Karpas-422 (cell line): ENCODE results near the gene HOXD3. TPM values are rescaled to one million over a fixed set of nuclear protein-coding genes. Genes with fewer than 3 reads are reported as not detected.

ENCODE experiments used
- DNase-seq: peaks from one replicate; pipeline ENCODE4 v3.0.0-alpha.2; 2015
- H2AFZ ChIP-seq: fragments of 200-600 bp; sonication (generic); 2 replicates; pipeline ENCODE4 v1.6.1; 2014; ENCODE audit warnings: antibody characterized with exemption, low read length, mixed read lengths
- H3K27ac ChIP-seq: fragments of 200-600 bp; sonication (generic); 2 replicates; pipeline ENCODE4 v1.5.1; 2014; ENCODE audit warnings: mild to moderate bottlenecking, low read length, moderate library complexity
- H3K27me3 ChIP-seq: fragments of 200-600 bp; sonication (generic); 2 replicates; pipeline ENCODE4 v1.6.1; 2014; ENCODE audit warnings: low read length, mixed read lengths
- H3K36me3 ChIP-seq: fragments of 200-600 bp; sonication (generic); 2 replicates; pipeline ENCODE4 v1.6.1; 2014; ENCODE audit warnings: low read length, mixed read lengths; ENCODE audit not compliant: insufficient read depth
- H3K4me1 ChIP-seq: fragments of 200-600 bp; sonication (generic); 2 replicates; pipeline ENCODE4 v1.6.1; 2014; ENCODE audit warnings: mild to moderate bottlenecking, low read length, mixed read lengths
- H3K4me2 ChIP-seq: fragments of 200-600 bp; sonication (generic); 2 replicates; pipeline ENCODE4 v1.6.1; 2014; ENCODE audit warnings: low read length, low read depth, mild to moderate bottlenecking; ENCODE audit not compliant: poor library complexity, severe bottlenecking
- H3K4me3 ChIP-seq: fragments of 200-600 bp; sonication (generic); 2 replicates; pipeline ENCODE4 v1.5.1; 2014; ENCODE audit warnings: mild to moderate bottlenecking, antibody characterized with exemption, low read length, mixed read lengths
- H3K79me2 ChIP-seq: fragments of 200-600 bp; sonication (generic); 2 replicates; pipeline ENCODE4 v1.6.1; 2014; ENCODE audit warnings: mild to moderate bottlenecking, low read length, mixed read lengths
- H3K9ac ChIP-seq: fragments of 200-600 bp; sonication (generic); 2 replicates; pipeline ENCODE4 v1.6.0; 2014; ENCODE audit warnings: low read length
- H3K9me2 ChIP-seq: fragments of 200-600 bp; sonication (generic), shearing (Covaris generic); replicated peaks from 2 replicates; pipeline ENCODE4 v1.6.0; 2014; ENCODE audit warnings: mild to moderate bottlenecking, low read length, moderate library complexity; ENCODE audit not compliant: insufficient read depth
- H3K9me3 ChIP-seq: fragments of 300-700, 200-600 bp; sonication (generic); 2 replicates; pipeline ENCODE4 v1.6.1; 2014; ENCODE audit warnings: low read length, mixed read lengths
- H4K20me1 ChIP-seq: fragments of 200-600 bp; sonication (generic); 2 replicates; pipeline ENCODE4 v1.6.1; 2014; ENCODE audit warnings: mild to moderate bottlenecking, antibody characterized with exemption, low read length, low read depth; ENCODE audit not compliant: insufficient read depth
- total RNA-seq: library from RNA; depleted of rRNA; stranded (reverse); fragments of >200 nt; shearing (Covaris generic); gene quantifications from 2 replicates; pipeline ENCODE4 v1.2.3, GENCODE V29; 2014; ENCODE audit warnings: low replicate concordance

Gene HOXD3
- total RNA-seq, 1 experiment from 2014 or later, result not detected

GRCh38 chr2:176112375-176113302 lies 44.5 kb upstream of the HOXD3 start:
- H3K79me2 ChIP-seq, result no peaks in the 10 kb centered on the region
- no peaks in the 10 kb centered on the region for H3K9me3 ChIP-seq
- H3K9me2 ChIP-seq, result no peaks in the 10 kb centered on the region
- H3K36me3 ChIP-seq, result no peaks in the 10 kb centered on the region
- H3K27me3 ChIP-seq, result no peaks in the 10 kb centered on the region
- H2AFZ ChIP-seq, result no peak overlapping the region
- H3K4me1 ChIP-seq, result peaks cover 10% of the 10 kb centered on the region
- H4K20me1 ChIP-seq, result no peaks in the 10 kb centered on the region
- no peak for DNase-seq
- no peak overlapping the region for H3K27ac ChIP-seq
- no peak overlapping the region for H3K4me3 ChIP-seq
- no peak overlapping the region for H3K4me2 ChIP-seq
- no peak overlapping the region for H3K9ac ChIP-seq

- no peak overlapping the region for H3K4me2 ChIP-seq
- no peak overlapping the region for H3K27ac ChIP-seq
- no peaks in the 10 kb centered on the region for H3K9me3 ChIP-seq
- no peak overlapping the region for H3K9ac ChIP-seq
- no peaks in the 10 kb centered on the region for H4K20me1 ChIP-seq
- no peak overlapping the region for H2AFZ ChIP-seq
- no peaks in the 10 kb centered on the region for H3K27me3 ChIP-seq
- H3K9me2 ChIP-seq, result no peaks in the 10 kb centered on the region
- H3K4me1 ChIP-seq, result peaks cover 10% of the 10 kb centered on the region
- no peaks in the 10 kb centered on the region for H3K36me3 ChIP-seq
- no peak overlapping the region for H3K4me3 ChIP-seq
- no peaks in the 10 kb centered on the region for H3K79me2 ChIP-seq
- no peak for DNase-seq
Measured at GRCh38 chr2:176114120-176114929, 42.8 kb upstream of the HOXD3 start.

- no peak for DNase-seq
- H3K4me3 ChIP-seq, result no peak overlapping the region
- H3K4me2 ChIP-seq, result no peak overlapping the region
- no peak overlapping the region for H3K9ac ChIP-seq
- no peaks in the 10 kb centered on the region for H3K79me2 ChIP-seq
- no peaks in the 10 kb centered on the region for H3K9me2 ChIP-seq
- H3K36me3 ChIP-seq, result no peaks in the 10 kb centered on the region
- no peaks in the 10 kb centered on the region for H3K9me3 ChIP-seq
- H3K27ac ChIP-seq, result no peak overlapping the region
- H2AFZ ChIP-seq, result no peak overlapping the region
- H3K4me1 ChIP-seq, result peaks cover 10% of the 10 kb centered on the region
- H3K27me3 ChIP-seq, result no peaks in the 10 kb centered on the region
- no peaks in the 10 kb centered on the region for H4K20me1 ChIP-seq
Measured at GRCh38 chr2:176114930-176115625, 42.0 kb upstream of the HOXD3 start.

- no peak within 1 kb of the TSS for H3K9ac ChIP-seq
- no peaks in the 10 kb centered on the region for H3K27me3 ChIP-seq
- DNase-seq, result no peak
- H3K79me2 ChIP-seq, result no peaks in the 10 kb centered on the region
- H4K20me1 ChIP-seq, result no peaks in the 10 kb centered on the region
- H3K4me2 ChIP-seq, result no peak within 1 kb of the TSS
- peaks cover 4% of the 10 kb centered on the region for H3K4me1 ChIP-seq
- H3K4me3 ChIP-seq, result no peak within 1 kb of the TSS
- H2AFZ ChIP-seq, result no peak within 1 kb of the TSS
- no peaks in the 10 kb centered on the region for H3K9me2 ChIP-seq
- H3K36me3 ChIP-seq, result no peaks in the 10 kb centered on the region
- no peak within 1 kb of the TSS for H3K27ac ChIP-seq
- no peaks in the 10 kb centered on the region for H3K9me3 ChIP-seq
Measured at GRCh38 chr2:176115883-176116813, 41.0 kb upstream of the HOXD3 start, which contains the start of gene HOXD10. HOXD10 (plus strand) TSS chr2:176116778; CDS start chr2:176116834, 56 bp downstream.

- Histone ChIP-seq H3K27me3 (no peaks in the 10 kb centered on the region), H4K20me1 (no peaks in the 10 kb centered on the region), H3K4me1 (no peaks in the 10 kb centered on the region), H3K4me2 (no peak overlapping the region), H3K79me2 (no peaks in the 10 kb centered on the region), H3K9me2 (no peaks in the 10 kb centered on the region), H3K27ac (no peak overlapping the region), H3K36me3 (no peaks in the 10 kb centered on the region), H2AFZ (no peak overlapping the region), H3K9ac (no peak overlapping the region), H3K9me3 (no peaks in the 10 kb centered on the region), H3K4me3 (no peak overlapping the region)
- no peak for DNase-seq
Measured at GRCh38 chr2:176117162-176117822, 39.8 kb upstream of the HOXD3 start.

GRCh38 chr2:176117823-176118371 lies 39.2 kb upstream of the HOXD3 start:
- no peak overlapping the region for H3K9ac ChIP-seq
- no peaks in the 10 kb centered on the region for H3K36me3 ChIP-seq
- no peaks in the 10 kb centered on the region for H3K4me1 ChIP-seq
- H3K4me3 ChIP-seq, result no peak overlapping the region
- no peak overlapping the region for H3K27ac ChIP-seq
- DNase-seq, result no peak
- H4K20me1 ChIP-seq, result no peaks in the 10 kb centered on the region
- no peak overlapping the region for H3K4me2 ChIP-seq
- no peaks in the 10 kb centered on the region for H3K9me3 ChIP-seq
- no peak overlapping the region for H2AFZ ChIP-seq
- no peaks in the 10 kb centered on the region for H3K27me3 ChIP-seq
- H3K9me2 ChIP-seq, result no peaks in the 10 kb centered on the region
- H3K79me2 ChIP-seq, result no peaks in the 10 kb centered on the region
